H54 (cell line): Measurements from ENCODE around the gene ENO2.
A peak's percentile ranks its signal among the peaks of the same experiment; 100 is the strongest.
"Not testable (repeated sequence)": the region's sequence is repeated elsewhere in the genome, so short reads cannot be mapped to it uniquely, and the experiment has no call there.

Experiments used
- DNase-seq: peaks from one replicate; pipeline ENCODE4 v3.0.0; 2011; ENCODE audit warnings: low spot score, mixed read lengths; ENCODE audit not compliant: insufficient read length
- FAIRE-seq: peaks from 3 replicates; lab custom pipeline; 2011; peaks lifted over from hg19 to GRCh38; lab: Jason Lieb, UNC
- POLR2A ChIP-seq: IDR thresholded peaks from 2 replicates; pipeline ENCODE4 v1.6.1; 2011; ENCODE audit warnings: low read depth, mild to moderate bottlenecking, low read length

The ENO2 gene

DNA sequence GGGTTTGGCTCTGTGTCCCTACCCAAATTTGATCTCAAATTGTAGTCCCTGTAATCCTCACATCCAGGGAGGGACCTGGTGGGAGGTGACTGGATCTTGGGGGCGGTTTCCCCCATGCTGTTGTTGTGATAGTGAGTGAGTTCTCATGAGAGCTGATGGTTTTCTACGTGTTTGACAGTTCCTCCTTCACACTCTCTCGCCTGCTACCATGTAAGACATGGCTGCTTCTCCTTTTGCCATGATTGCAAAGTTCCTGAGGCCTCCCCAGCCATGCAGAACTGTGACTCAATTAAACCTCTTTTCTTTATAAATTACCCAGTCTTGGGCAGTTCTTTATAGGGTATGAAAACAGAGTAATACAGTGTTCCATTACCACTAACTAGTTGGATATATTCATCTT lies 20.1 kb upstream of the ENO2 start:
- no peak for FAIRE-seq
- no peak for TF ChIP-seq POLR2A
- DNase-seq = no peak

DNA sequence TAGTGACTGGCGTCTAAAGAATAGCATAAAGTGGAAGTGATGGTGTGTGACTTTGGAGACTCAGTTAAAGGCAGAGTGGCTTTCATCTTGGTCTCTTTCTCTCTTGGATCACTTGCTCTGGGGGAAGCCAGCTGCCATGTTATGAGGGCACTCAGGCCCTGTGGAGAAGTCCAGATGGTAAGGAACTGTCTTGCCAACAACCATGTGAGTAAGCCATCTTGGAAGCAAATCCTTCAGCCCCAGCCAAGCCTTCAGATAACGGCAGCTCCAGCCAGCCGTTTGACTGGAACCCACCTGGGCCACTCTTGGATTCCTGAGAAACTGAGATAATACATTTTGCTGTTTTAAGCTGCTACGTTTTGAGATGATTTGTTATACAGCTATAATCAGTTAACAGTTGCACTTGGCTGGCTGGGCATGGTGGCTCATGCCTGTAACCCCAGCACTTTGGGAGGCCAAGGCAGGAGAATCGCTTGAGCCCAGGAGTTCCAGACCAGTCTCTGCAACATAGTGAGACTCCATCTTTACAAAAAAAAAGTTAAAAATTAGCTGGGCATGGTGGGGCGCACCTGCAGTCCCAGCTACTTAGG lies 17.4 kb upstream of the ENO2 start:
- DNase-seq = no peak
- FAIRE-seq = no peak
- no peak for TF ChIP-seq POLR2A

DNA sequence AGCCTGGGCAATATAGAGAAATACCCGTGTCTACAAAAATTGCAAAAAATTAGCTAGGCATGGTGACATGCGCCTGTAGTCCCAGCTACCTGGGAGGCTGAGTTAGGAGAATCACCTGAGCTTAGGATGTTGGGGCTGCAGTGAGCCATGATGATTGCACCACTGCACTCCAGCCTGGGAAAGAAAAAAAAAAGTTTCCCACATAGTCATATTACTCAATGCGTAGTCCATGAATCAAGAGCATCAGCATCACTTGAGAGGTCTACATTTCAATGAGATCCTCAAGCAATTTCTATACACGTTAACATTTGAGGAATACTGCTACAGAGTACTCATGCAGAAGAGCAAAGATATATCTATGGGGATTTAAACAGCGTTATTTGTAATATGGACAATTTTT lies 15.0 kb upstream of the ENO2 start:
- DNase-seq (no peak), FAIRE-seq (no peak)
- no peak for TF ChIP-seq POLR2A

GRCh38 chr12:6899837-6900519 lies 14.4 kb upstream of the ENO2 start:
- DNase-seq (no peak), FAIRE-seq (no peak)
- no peak for TF ChIP-seq POLR2A

GRCh38 chr12:6902448-6902847 lies 11.9 kb upstream of the ENO2 start:
- no peak for TF ChIP-seq POLR2A
- DNase-seq (no peak), FAIRE-seq (no peak)

GRCh38 chr12:6903722-6904121 lies 10.7 kb upstream of the ENO2 start:
- TF ChIP-seq POLR2A = no peak
- DNase-seq = no peak
- FAIRE-seq = no peak

- FAIRE-seq (peak; percentile 74), DNase-seq (peak; percentile 63)
- peak; percentile 58 for TF ChIP-seq POLR2A
These were observed 9.8 kb upstream of the ENO2 start, which contains the start of gene LRRC23 for GRCh38 chr12:6904280-6905276. Gene LRRC23, plus strand, starts transcription at chr12:6904822. Its CDS starts 812 bp downstream, at chr12:6905634.

DNA sequence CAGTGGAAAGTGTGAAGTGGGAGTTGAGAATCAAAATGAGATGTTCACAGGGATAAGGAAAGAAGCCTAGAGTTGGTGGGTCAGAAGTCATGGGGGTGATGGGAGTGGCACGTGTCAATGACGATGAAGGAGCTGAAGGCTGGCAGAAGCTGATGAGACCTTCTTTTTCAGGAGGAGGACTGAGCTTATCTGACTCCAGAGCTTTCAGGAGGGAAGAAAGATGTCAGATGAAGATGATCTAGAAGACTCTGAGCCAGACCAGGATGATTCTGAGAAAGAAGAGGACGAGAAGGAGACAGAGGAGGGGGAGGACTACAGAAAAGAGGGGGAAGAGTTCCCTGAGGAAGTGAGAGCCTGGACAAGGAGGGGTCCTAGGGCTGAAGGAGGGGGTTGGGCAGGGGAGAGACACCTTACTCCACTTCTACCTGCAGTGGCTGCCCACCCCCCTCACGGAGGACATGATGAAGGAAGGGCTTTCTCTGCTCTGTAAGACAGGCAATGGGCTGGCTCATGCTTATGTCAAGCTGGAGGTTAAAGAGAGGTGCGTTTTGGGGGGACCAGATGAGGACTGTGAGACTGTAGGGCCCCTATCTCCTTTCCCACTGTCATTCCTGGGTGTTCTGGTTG lies 8.9 kb upstream of the ENO2 start:
- FAIRE-seq = no peak
- DNase-seq = no peak
- no peak for TF ChIP-seq POLR2A

DNA sequence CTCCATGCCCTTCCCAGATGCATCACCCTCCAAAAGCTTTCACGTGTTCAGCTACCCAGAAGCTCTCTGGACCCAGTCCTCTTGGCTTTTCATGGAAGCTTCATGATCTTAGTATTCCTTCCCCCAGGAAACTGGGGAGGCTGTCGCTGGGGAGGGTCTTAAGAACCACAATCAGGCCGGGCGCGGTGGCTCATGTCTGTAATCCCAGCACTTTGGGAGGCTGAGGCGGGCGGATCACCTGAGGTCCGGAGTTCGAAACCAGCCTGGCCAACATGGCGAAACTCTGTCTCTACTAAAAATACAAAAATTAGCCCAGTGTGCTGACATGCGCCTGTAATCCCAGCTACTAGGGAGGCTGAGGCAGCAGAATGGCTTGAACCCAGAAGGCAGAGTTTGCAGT lies 6.2 kb upstream of the ENO2 start:
- not testable (repeated sequence) for FAIRE-seq, DNase-seq

DNA sequence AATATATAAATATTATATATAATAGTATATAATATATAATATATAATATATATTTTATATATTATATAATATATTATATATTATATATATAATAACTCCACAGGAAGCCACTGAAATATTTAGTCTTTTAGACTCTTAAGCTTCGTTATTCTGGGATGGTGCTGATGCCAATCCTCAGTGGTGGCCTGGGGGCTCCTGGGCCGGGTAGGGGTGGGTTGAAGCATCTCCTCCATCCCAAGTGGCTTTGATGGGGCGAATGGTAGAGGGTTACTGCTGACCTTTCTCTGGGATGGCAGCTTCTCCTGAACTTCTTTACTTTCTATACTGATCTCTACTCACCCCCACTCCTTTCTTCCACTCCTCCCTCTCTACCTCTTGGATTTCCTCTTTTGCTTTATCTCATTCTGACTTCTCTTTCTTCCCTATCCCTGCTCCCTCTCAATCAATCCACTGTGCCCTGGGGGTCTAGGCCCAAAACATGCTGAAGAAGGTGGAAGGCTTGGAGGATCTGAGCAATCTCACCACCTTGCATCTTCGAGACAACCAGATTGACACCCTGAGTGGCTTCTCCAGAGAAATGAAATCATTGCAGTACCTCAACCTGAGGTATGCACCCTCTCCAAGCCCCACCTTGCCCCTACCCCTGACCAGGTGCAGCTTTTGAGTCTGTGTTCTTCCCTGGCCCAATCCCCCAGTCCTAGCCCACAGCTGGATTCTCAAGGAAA lies 4.8 kb upstream of the ENO2 start:
- no peak for FAIRE-seq
- TF ChIP-seq POLR2A = no peak
- no peak for DNase-seq

DNA sequence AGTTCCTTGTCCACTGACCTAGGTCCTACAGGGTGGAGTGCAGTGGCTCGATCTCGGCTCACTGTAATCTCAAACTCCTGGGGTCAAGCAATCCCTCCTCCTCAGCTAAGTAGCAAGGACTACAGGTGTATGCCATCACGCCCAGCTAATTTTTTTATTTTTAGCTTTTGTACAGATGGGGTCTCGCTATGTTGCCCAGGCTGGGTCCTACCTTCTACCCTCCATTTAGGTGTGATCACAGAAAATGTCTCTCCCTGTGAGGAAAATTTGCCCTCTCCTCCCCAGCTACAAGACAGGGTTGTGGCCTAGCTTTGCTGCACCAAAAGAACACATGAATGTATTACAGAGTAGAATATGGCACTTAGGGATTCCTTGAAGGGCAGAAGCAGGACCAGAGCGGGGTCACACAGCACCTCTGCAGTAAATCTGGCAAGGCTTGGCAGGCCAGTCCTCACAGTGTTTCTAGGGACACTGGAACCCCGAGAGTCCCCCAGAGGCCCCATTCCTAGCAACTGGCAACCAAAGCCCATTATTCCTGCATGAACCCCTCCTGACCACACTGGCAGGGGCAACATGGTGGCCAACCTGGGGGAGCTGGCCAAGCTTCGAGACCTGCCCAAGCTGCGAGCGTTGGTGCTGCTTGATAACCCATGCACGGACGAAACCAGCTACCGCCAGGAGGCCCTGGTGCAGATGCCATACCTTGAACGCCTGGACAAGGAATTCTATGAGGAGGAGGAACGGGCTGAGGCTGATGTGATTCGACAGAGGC lies 2.0 kb upstream of the ENO2 start:
- DNase-seq = no peak
- no peak for TF ChIP-seq POLR2A
- FAIRE-seq = no peak
